Measurements from ENCODE around the gene HCFC1R1.

The HCFC1R1 gene

GRCh38 chr16:3030222-3031212 lies 6.8 kb upstream of the HCFC1R1 start:
- no peak for DNase-seq

- DNase-seq, result no peak
Measured at GRCh38 chr16:3029491-3030221, 5.9 kb upstream of the HCFC1R1 start.

GRCh38 chr16:3028716-3029319 lies 5.1 kb upstream of the HCFC1R1 start:
- DNase-seq, result peak; percentile 51

GRCh38 chr16:3027983-3028715 lies 4.4 kb upstream of the HCFC1R1 start:
- peak; percentile 86 for DNase-seq

GRCh38 chr16:3027489-3027795 lies 3.7 kb upstream of the HCFC1R1 start:
- DNase-seq, result no peak

GRCh38 chr16:3026609-3027488 lies 3.1 kb upstream of the HCFC1R1 start:
- no peak for DNase-seq

GRCh38 chr16:3026003-3026378 lies 2.2 kb upstream of the HCFC1R1 start:
- no peak for DNase-seq

- no peak for DNase-seq
Measured at GRCh38 chr16:3025032-3026002, 1.6 kb upstream of the HCFC1R1 start.

GRCh38 chr16:3023415-3023668 lies 400 bp downstream of the HCFC1R1 start:
- peak; percentile 71 for DNase-seq

- DNase-seq, result no peak
Measured at GRCh38 chr16:3022684-3023414, 893 bp downstream of the HCFC1R1 start.

GRCh38 chr16:3022208-3022683 lies 1.5 kb downstream of the HCFC1R1 start:
- no peak for DNase-seq

- DNase-seq, result peak; percentile 59
Measured at GRCh38 chr16:3021449-3022207, 2.1 kb downstream of the HCFC1R1 start.

- no peak for DNase-seq
Measured at GRCh38 chr16:3020604-3021448, 2.9 kb downstream of the HCFC1R1 start.

GRCh38 chr16:3020247-3020603 lies 3.5 kb downstream of the HCFC1R1 start, which contains the start of gene TNFRSF12A:
TNFRSF12A (plus strand) TSS chr16:3020368; CDS start chr16:3020398, 30 bp downstream.
- DNase-seq, result peak; percentile 70

- DNase-seq, result no peak
Measured at GRCh38 chr16:3019594-3020246, 4.0 kb downstream of the HCFC1R1 start.

- no peak for DNase-seq
Measured at GRCh38 chr16:3017794-3018506, 5.8 kb downstream of the HCFC1R1 start, which contains the start of gene CLDN6. CLDN6 (minus strand) TSS chr16:3018183; CDS start chr16:3016021, 2,162 bp downstream.

- no peak for DNase-seq
Measured at GRCh38 chr16:3017344-3017743, 6.4 kb downstream of the HCFC1R1 start.

Data from NCI-H2171 (cell line).